WTC11 (cell line): Measurements from ENCODE around the gene TCF7L2.

Experiments used
- CREM ChIP-seq: sonication (generic); formaldehyde crosslinking; IDR thresholded peaks from 2 replicates; pipeline ENCODE4 v1.8.1; 2022; ENCODE audit warnings: mild to moderate bottlenecking, missing genetic modification reagents, moderate library complexity
- CTCF ChIP-seq: fragments of 200-600 bp; IDR thresholded peaks from 2 replicates; pipeline ENCODE4 v1.8.0; 2022; ENCODE audit warnings: antibody characterized with exemption
- E2F4 ChIP-seq: sonication (generic); formaldehyde crosslinking; IDR thresholded peaks from 2 replicates; pipeline ENCODE4 v1.8.1; 2022; ENCODE audit warnings: low read depth, mild to moderate bottlenecking, moderate library complexity, missing genetic modification reagents, borderline replicate concordance
- GABPB1 ChIP-seq: sonication (generic); formaldehyde crosslinking; IDR thresholded peaks from 2 replicates; pipeline ENCODE4 v1.8.1; 2023; ENCODE audit warnings: mild to moderate bottlenecking, missing genetic modification reagents
- JAZF1 ChIP-seq: fragments of 250-450 bp; sonication (Bioruptor Pico); IDR thresholded peaks from 2 replicates; pipeline ENCODE4 v1.9.0; 2021; ENCODE audit warnings: moderate library complexity, mild to moderate bottlenecking, inconsistent platforms
- JUN ChIP-seq: sonication (generic); formaldehyde crosslinking; IDR thresholded peaks from 2 replicates; pipeline ENCODE4 v1.8.0; 2023; ENCODE audit warnings: mild to moderate bottlenecking, missing genetic modification reagents
- NFYB ChIP-seq: sonication (generic); formaldehyde crosslinking; conservative IDR thresholded peaks from 2 replicates; pipeline ENCODE4 v1.8.0; 2022; ENCODE audit warnings: low read depth, missing genetic modification reagents
- SP1 ChIP-seq: sonication (generic); formaldehyde crosslinking; conservative IDR thresholded peaks from 2 replicates; pipeline ENCODE4 v1.8.1; 2022; ENCODE audit warnings: missing genetic modification reagents

GRCh38 chr10:113036619-113037018 lies 86.6 kb downstream of the TCF7L2 start:
- TF ChIP-seq CTCF (no peak), JUN (CRISPR knock-in tag) (no peak), NFYB (CRISPR knock-in tag) (no peak), SP1 (CRISPR knock-in tag) (no peak), GABPB1 (CRISPR knock-in tag) (no peak), JAZF1 (CRISPR knock-in tag) (no peak), E2F4 (CRISPR knock-in tag) (no peak), CREM (CRISPR knock-in tag) (no peak)
